Neural cell (in vitro differentiated cells): ENCODE results near the gene TAAR9.

ENCODE experiments used
- CTCF ChIP-seq: fragments of 450-650 bp; IDR thresholded peaks from 2 replicates; pipeline ENCODE4 v1.5.1; 2014; ENCODE audit warnings: antibody characterized with exemption, mild to moderate bottlenecking, moderate library complexity; ENCODE audit not compliant: poor library complexity, severe bottlenecking
- EZH2 ChIP-seq: fragments of 200-600, 300-800 bp; shearing (Covaris generic), sonication (generic); IDR thresholded peaks from 2 replicates; pipeline ENCODE4 v1.6.1; 2014; ENCODE audit warnings: antibody characterized with exemption, low read length, borderline replicate concordance, mild to moderate bottlenecking; ENCODE audit not compliant: insufficient read depth, poor library complexity, severe bottlenecking
- MXI1 ChIP-seq: fragments of 450-650 bp; conservative IDR thresholded peaks from 2 replicates; pipeline ENCODE4 v1.6.1; 2014; ENCODE audit warnings: antibody characterized with exemption, mild to moderate bottlenecking; ENCODE audit not compliant: poor library complexity, severe bottlenecking
- SMC3 ChIP-seq: fragments of 450-650 bp; conservative IDR thresholded peaks from 2 replicates; pipeline ENCODE4 v1.6.1; 2014; ENCODE audit warnings: antibody characterized with exemption, mild to moderate bottlenecking, moderate library complexity; ENCODE audit not compliant: poor library complexity

GRCh38 chr6:132504757-132505156, 33.3 kb upstream of the TAAR9 start:
- TF ChIP-seq EZH2 = no peak
- TF ChIP-seq CTCF = no peak
- no peak for TF ChIP-seq SMC3
- no peak for TF ChIP-seq MXI1
